Glutamatergic neuron (in vitro differentiated cells): Measurements from ENCODE around the gene ROM1. TPM values are rescaled to one million over a fixed set of nuclear protein-coding genes. Genes with fewer than 3 reads are reported as not detected.
"Not testable (repeated sequence)": the region's sequence is repeated elsewhere in the genome, so short reads cannot be mapped to it uniquely, and the experiment has no call there.

ENCODE experiments used
- DNase-seq: peaks from one replicate; pipeline ENCODE4 v3.0.0; 2022
- H3K27ac Mint-ChIP-seq: one replicate; pipeline ENCODE4 v1.8.0; 2020; ENCODE audit warnings: mild to moderate bottlenecking, mixed read lengths, inconsistent platforms; ENCODE audit not compliant: unreplicated experiment
- H3K27me3 Mint-ChIP-seq: one replicate; pipeline ENCODE4 v1.8.0; 2020; ENCODE audit warnings: mild to moderate bottlenecking, moderate library complexity, mixed read lengths, inconsistent platforms; ENCODE audit not compliant: unreplicated experiment
- H3K36me3 Mint-ChIP-seq: one replicate; pipeline ENCODE4 v1.8.0; 2020; ENCODE audit warnings: mild to moderate bottlenecking, mixed read lengths, inconsistent platforms; ENCODE audit not compliant: unreplicated experiment
- H3K4me1 Mint-ChIP-seq: one replicate; pipeline ENCODE4 v1.8.0; 2020; ENCODE audit warnings: mild to moderate bottlenecking, low read depth, mixed read lengths, inconsistent platforms; ENCODE audit not compliant: unreplicated experiment
- H3K4me3 Mint-ChIP-seq: one replicate; pipeline ENCODE4 v1.8.0; 2020; ENCODE audit warnings: mild to moderate bottlenecking, mixed read lengths, inconsistent platforms; ENCODE audit not compliant: unreplicated experiment
- H3K9me3 Mint-ChIP-seq: one replicate; pipeline ENCODE4 v1.8.0; 2020; ENCODE audit warnings: mild to moderate bottlenecking, moderate library complexity, mixed read lengths, inconsistent platforms; ENCODE audit not compliant: unreplicated experiment
- CTCF ChIP-seq: fragments of 200-600 bp; sonication (generic); IDR thresholded peaks from one replicate; pipeline ENCODE4 v1.5.0; 2021; ENCODE audit not compliant: partially characterized antibody, unreplicated experiment
- total RNA-seq: library from RNA; stranded (reverse); fragmentation: NEBNext Ultra II Directional; extraction: Animal tissue kit (Norgen Biotek cat#: 25700); gene quantifications from one replicate; pipeline ENCODE4 v1.2.1, GENCODE V29; 2021; ENCODE audit not compliant: unreplicated experiment

ROM1 gene
- total RNA-seq, 1 donor from 2014 or later = 1.3 TPM

- Mint-ChIP-seq H3K36me3 (no peaks in the 10 kb centered on the region), H3K9me3 (peaks cover 5% of the 10 kb centered on the region), H3K4me1 (peaks cover 4% of the 10 kb centered on the region), H3K27me3 (peaks cover 7% of the 10 kb centered on the region), H3K27ac (no peak overlapping the region), H3K4me3 (no peak overlapping the region)
- no peak for TF ChIP-seq CTCF
- DNase-seq = peak; percentile 41
These were observed 278 bp downstream of the ROM1 start for GRCh38 chr11:62613291-62613778.

- DNase-seq = no peak
- Mint-ChIP-seq H3K27ac (peak overlapping the region; percentile 48), H3K36me3 (no peaks in the 10 kb centered on the region), H3K27me3 (peaks cover 7% of the 10 kb centered on the region), H3K4me1 (peaks cover 4% of the 10 kb centered on the region), H3K4me3 (peak overlapping the region; percentile 15), H3K9me3 (peaks cover 5% of the 10 kb centered on the region)
- TF ChIP-seq CTCF = no peak
These were observed 1.2 kb downstream of the ROM1 start for GRCh38 chr11:62614275-62614674.

GRCh38 chr11:62615521-62615920, 2.5 kb downstream of the ROM1 start:
- no peak for DNase-seq
- Mint-ChIP-seq H3K27ac (no peak overlapping the region), H3K4me1 (peaks cover 4% of the 10 kb centered on the region), H3K9me3 (peaks cover 3% of the 10 kb centered on the region), H3K36me3 (no peaks in the 10 kb centered on the region), H3K4me3 (no peak overlapping the region), H3K27me3 (peaks cover 8% of the 10 kb centered on the region)
- TF ChIP-seq CTCF = no peak

GRCh38 chr11:62616957-62617356, 3.9 kb downstream of the ROM1 start:
- peaks cover 12% of the 10 kb centered on the region for H3K27me3 Mint-ChIP-seq
- not testable (repeated sequence) for H3K27ac Mint-ChIP-seq, H3K4me3 Mint-ChIP-seq, H3K9me3 Mint-ChIP-seq, H3K4me1 Mint-ChIP-seq, DNase-seq, H3K36me3 Mint-ChIP-seq

GRCh38 chr11:62621027-62621566, 8.0 kb downstream of the ROM1 start:
- Mint-ChIP-seq H3K9me3 (peaks cover 14% of the 10 kb centered on the region), H3K36me3 (peaks cover 5% of the 10 kb centered on the region), H3K27ac (peak overlapping the region; percentile 96), H3K27me3 (peaks cover 10% of the 10 kb centered on the region), H3K4me3 (peak overlapping the region; percentile 99), H3K4me1 (peaks cover 6% of the 10 kb centered on the region)
- no peak for TF ChIP-seq CTCF
- DNase-seq = no peak
